Suppressor macrophage treated with lipopolysaccharide for 1 hour (primary cell): ENCODE data around the gene THOC6.

Experiments
- DNase-seq, 3 donors: peaks; one replicate each; pipeline ENCODE4 v3.0.0-alpha.2; 2020 to 2022

The THOC6 gene

DNA sequence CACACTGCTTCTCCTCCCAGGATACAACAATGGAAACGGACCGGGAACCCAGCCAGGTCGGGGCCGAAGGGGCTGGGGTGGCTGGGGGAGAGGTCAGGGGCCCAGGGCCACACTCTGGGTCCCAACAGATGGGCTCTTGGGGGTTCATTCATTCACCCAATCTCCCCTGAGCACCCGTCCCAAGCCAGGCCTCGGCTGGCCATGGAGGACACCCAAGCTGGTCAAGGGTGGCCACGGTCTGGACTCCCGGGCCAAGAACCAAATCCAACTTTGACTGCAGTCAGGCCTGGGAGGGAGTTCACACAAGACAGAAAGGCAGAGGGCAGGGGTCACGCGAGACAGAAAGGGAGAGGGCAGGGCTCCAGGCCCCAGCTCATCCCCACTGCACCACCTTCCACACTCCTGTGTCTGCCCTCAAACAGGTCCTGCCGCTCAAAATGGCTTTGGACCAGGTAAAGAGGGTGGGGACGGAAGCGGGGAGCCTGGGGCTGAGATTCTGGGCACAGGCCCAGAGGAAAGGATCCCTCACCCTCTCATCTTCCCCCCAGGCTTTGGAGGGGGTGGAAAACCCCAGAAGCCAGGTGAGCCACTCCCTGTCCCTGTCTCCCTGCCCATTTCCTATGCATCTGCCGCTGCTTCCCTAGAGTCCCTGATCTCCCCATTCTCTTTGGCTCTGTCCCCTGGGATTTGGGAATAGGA lies 31.3 kb upstream of the THOC6 start:
- no peak for DNase-seq

DNA sequence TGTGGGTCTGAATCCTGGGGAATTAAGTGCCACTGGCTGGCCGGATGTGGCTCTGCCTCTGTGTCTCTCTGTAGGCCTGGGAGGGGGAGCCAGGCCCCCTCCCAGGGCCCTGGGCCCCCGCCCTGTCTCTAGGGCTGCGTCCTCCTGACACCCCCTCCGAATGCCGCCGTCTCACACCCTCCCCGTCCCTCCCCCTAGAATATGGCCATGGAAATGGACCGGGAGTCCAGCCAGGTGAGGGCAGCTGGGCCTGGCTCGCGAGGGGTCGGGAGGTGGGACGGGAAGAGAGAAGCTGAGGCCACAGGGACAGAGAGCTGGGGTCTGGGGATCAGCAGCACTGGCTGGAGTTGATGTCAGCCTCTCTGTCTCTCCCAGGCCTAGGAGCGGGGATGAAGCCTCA lies 27.5 kb upstream of the THOC6 start:
- DNase-seq, result no peak

DNA sequence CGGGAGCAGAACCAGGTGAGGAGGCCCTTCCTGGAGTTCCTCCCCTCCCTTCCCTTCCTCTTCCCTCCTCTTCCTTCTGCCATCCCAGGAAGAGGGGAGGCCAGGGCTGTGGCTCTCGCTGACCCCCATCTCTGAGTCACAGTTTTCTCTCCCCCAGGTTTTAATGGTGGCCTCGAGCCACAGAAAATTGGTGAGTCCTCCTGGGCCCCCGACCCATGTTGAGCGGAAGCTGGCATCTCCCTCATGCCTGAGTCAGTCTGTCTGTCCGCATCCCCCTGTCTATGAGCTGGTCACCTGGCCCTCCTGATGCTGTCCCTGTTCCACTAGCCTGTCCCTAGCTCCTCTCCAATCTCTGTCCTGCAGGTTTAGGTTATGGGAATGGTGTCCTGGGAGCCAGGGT lies 23.9 kb upstream of the THOC6 start:
- no peak for DNase-seq

DNA sequence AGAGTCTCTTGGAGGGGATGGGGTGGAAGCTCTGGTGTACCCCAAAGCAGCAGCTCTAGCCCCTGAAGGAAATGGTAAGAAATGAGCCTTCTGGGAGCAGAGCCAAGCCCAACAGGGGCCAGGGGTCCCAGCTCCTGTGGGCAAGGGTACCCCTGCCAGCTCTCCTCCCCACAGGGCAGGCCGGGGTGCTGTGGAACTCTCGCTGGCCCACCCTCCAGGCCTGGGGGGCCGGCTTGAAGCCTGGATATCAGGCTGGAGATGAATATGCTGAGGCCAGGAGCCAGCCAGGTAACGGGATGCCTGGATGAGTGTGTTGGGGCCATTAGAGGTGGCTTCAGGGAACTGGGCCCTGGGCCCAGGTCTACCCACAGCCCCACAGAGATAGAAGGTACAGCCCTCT lies 23.3 kb upstream of the THOC6 start:
- no peak for DNase-seq

DNA sequence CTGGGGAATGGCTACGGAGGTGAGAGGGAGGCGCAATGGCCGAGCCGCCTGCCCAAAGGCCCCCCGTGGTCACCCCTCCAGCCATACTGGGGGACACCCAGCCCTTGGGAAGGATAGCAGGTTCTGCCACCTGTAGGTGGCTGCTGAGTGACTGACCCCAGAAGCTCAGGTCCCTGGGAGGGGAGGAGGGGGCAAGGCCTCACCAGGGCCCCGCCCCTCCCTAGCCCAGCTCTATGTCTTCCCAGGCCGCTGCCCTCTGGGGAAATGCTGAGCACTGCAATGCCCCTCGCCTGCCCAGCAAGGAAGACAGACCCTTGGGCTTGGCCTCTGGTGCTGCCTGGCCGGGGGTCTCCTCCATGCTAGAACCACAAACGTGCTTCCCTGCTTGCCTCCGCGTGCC lies 22.5 kb upstream of the THOC6 start:
- no peak for DNase-seq

DNA sequence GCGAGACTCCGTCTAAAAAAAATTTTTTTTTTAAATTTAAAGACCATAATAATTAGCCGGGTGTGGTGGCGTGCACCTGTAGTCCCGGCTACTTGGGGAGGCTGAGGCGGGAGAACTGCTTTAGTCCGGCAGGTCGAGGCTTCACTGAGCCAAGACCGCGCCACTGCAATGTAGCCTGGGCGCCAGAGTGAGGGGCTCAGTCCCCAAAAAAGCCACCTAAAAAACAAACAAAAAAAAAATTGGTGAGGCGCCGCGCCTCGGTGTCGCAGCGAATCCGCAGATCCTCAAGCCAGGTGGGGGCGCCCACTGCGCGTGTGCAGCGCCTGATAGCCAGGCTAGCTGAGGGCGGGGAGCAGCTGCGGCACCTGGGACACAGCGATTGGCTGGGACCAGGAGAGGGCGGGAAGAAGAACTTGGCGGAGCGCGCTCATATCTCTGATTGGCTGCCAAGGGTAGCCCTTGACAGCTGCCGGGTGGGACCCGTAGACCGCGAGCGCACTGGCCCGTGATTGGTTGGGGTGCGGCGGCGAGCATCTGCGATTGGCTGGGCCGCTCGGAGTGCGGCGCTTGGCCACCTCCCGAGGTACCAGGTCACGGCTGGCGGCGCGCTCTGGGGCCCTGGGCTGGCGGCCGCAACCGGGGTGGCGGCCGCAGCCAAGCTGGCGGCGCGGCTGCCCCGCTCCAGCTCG lies 20.1 kb upstream of the THOC6 start:
- DNase-seq, result peak; percentile 98 to 99 (median 98)

DNA sequence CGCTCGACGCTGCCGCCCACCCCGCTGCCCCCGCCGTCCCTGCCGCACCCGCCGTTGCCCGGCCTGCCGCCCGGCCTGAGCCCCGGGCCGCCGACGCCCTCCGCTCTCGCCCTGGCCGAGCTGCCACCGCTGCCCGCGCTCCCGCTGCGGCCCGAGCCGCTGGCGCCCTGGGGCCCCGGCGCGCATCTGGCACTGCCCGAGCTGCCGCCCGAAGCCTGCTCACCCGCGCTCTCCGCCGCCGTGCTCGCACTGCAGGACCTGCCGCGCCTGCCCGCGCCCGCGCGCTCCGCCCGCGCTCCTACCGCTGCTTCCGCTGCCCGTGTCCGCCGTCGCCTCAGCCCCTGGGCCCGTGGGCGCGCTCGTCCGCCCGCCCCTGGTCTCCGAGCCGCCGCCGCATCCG lies 19.5 kb upstream of the THOC6 start:
- DNase-seq, result peak in 2 of 3 donors; percentile 39 to 73

DNA sequence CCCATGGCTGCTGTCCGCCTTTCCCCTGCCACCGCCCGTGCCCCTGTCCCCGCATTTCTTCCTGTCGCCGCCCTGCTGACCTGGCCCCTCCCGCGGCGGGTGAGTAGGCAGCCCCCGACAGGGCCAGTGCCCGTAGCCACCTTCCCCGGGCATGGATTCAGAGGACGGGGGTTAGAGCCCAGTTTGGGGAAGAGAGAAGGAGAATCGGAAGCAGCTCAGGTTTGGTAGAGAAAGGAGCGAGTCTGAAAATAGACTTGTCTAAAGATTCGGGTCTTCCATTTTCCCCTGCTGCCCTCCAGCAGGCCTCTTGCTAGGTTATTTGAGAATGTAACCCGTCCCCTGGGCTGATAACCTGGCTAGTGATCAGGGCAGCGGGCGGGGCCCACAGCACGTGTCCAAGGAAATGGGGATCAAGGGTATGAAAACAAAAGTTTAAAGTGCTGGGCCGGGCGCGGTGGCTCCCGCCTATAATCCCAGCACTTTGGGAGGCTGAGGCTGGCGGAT lies 19.0 kb upstream of the THOC6 start:
- peak in 2 of 3 donors; percentile 41 to 54 for DNase-seq

DNA sequence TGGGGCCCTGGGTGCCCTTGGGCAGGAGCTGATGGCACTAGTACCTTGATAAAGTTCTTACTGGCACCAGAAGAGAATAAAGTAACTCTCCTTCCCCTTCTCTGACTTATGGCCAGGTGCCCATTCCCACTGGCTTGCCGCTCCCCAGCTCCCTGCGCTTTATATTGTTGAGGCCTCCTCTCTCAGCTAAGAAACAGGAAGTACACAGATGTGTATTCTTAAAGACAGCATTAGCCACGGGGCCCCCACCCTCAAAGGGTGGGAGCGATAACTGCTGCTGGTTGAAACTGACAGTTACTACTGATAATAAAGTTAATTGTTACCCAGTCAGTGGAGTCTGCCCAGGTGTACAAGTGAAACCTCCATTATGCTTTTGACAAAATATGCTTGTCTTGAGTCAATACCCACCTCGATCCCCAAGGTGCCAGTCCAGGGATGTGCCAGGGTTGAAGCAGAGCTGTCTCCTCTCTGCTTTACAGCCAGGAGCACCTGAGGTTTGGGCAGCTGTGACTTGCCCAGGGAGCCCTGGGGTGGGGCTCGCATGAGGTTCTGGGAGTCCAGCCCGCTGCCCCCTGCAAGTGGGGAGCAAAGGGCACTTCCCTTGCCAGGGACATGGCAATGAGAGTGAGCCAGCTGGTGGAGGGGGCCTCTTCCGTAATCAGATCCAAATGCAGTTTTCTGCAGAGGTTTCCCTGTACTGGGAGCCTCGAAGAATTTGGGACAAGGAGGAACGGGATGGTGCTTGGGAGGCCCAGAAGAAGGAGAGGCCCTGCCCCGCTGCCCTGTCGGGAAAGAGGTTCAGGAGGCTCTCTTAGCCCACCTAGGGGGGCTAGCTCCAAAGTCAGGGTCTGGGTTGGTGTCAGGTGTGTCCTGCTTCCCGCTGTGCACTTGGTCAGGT lies 16.5 kb upstream of the THOC6 start:
- DNase-seq, result peak in 2 of 3 donors; percentile 26 to 40

DNA sequence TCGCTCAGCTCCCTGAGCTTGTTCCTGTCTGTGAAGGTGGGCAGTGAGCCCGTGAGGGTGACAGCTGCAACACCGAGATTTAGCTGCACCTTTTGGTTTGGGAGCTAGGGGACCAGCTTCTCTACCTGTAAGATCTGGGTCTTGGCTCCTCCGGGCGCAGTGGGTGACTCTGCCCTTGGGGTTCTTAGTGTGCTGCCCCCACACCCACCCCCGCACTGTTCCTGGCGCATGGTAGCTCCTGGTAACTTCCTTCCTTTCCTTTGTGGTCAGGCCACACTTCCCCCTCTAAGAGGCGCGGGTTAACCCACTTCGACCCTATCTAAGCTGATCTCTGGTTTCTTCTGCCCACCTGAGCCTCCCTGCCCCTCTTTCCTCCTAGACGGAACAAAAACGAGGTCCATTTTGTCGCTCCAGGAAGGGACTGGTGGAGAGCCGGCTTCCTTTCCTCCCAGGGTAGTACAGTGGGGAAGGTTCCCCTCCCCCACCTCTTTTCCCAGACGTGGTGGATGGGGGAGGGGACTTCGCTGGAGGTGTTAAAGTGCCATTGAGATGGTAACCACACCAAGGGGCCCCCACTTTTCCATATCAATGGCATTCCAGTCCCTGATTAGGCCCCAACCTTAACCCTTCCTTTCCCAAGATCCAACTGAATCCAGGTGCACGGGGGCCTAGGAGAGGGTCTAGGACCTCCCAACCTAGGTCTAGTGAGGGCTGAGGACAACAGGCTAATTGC lies 15.7 kb upstream of the THOC6 start:
- DNase-seq, result peak; percentile 69 to 81 (median 70)

DNA sequence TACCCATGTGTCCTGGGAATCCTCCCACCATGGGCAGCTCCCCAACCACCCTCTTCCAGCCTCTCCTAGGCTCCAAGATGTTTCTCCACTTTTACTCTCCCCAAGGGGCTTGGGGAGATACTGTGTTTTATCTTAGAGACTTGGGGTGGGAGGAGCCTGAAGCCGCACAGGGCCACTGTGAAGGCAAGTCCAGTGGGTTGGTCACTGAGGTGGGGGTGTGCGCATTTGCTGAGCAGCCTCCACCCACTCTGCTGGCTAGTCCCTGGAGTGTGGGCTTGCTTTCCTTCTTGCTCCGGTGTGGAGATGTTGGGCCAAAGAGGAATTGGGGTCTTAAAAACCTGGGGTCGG lies 15.2 kb upstream of the THOC6 start:
- no peak for DNase-seq

DNA sequence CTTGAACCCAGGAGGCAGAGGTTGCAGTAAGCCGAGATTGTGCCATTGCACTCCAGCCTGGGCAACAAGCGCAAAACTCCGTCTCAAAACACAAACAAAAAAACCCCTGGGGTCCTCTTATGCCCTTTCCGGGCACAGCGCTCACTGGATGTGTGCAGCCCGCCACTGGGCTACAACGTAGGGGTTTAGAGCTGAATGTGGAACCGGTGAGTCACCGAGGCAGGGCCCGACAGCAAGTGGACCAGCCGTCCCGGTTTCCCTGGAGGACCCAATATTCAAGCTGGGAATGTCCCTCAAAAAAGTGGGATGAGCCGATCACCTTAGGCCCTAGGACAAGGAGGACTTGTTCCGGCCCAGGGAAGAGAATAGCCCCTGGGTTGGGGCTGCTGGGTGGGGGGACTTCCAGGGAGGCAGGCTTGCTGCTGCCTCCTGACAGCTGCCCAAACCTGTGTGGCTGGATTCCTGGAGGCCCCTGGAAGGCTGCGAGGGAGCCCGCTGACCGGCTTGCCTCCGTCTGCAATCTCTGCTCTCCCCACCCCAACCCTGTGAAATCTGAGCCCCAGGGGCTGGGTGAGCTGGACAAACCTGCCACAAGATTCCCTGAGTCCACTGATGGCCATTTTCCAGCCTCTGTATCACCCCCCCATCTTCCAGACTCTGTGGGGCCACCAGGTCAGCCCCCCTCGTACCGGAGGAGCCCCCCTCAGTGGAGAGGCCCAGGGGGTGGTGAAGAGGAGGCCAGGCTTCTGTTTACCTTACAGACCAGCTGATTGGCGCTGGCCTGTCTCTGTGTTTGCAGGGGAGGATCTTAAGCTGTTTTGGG lies 14.1 kb upstream of the THOC6 start:
- no peak for DNase-seq

DNA sequence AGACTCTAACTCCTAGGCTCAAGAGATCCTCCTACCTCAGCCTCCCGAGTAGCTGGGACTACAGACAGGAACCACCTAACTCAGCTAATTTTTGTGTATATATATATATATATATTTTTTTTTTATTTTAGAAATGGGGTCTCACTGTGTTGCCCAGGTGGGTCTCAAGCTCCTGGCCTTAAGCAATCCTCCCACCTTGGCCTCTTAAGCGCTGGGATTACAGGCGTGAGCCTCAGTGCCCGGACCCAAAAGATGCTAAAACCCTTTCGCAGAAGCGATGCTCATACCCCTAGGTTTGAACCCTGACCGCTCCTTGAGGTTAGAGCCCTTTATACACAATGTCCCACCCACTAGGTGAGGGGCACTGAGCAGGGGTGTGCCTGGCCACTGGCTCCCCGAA lies 13.3 kb upstream of the THOC6 start:
- DNase-seq, result no peak

DNA sequence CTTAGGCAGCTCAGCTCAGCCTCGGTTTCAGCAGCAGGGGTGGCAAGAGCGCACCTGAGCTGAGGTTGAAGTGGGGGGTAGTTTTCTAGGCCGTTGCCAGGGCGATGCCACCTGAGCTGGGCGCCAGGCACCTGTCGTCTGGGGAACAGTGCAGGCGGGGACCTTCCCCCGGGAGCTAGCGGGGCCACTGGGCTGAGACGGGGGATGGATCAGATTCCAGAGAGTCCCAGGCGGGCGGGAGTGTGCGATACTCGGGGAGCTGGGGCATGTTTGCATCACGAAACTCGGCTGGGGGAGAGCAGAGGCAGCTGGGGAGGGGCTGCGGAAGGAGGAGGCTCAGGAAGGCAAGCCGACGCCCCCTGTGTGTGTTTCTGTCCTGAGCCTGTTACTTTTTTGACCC lies 11.6 kb upstream of the THOC6 start:
- no peak for DNase-seq

DNA sequence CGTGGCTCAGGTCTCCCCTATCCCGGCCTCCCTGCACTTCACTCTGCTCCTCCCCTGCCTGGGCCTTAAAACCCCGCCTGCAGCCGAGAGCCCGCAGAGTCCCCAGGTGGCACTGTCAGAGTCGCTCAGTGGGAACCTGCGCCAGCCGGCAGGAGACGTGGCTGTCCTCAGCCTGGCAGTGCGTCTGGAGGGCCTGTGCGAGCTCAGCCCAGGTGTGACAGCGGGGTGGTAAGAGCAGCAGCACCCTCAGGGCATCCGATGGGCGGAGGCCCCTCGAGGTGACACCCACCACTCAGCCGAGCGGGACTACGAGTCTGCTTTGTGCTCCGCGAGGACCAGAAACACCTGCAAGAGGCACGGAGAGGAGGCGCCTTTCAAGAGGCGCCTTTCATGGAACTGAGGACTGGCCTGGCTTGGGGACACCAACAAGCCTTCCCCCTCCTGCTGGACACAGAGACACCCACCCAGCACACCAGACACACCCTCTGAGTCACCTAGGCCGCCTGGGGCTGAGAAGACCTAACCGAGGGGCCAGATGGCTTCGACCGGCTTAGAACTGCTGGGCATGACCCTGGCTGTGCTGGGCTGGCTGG lies 10.9 kb upstream of the THOC6 start, which contains the start of gene CLDN9:
Gene CLDN9 (plus strand): TSS at position 96 of the 593 bp plus-strand sequence. CDS start 440 bp downstream, at position 536.
- no peak for DNase-seq

DNA sequence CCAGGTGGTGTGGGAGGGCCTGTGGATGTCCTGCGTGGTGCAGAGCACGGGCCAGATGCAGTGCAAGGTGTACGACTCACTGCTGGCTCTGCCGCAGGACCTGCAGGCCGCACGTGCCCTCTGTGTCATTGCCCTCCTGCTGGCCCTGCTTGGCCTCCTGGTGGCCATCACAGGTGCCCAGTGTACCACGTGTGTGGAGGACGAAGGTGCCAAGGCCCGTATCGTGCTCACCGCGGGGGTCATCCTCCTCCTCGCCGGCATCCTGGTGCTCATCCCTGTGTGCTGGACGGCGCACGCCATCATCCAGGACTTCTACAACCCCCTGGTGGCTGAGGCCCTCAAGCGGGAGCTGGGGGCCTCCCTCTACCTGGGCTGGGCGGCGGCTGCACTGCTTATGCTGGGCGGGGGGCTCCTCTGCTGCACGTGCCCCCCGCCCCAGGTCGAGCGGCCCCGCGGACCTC lies 10.3 kb upstream of the THOC6 start:
- DNase-seq, result no peak

DNA sequence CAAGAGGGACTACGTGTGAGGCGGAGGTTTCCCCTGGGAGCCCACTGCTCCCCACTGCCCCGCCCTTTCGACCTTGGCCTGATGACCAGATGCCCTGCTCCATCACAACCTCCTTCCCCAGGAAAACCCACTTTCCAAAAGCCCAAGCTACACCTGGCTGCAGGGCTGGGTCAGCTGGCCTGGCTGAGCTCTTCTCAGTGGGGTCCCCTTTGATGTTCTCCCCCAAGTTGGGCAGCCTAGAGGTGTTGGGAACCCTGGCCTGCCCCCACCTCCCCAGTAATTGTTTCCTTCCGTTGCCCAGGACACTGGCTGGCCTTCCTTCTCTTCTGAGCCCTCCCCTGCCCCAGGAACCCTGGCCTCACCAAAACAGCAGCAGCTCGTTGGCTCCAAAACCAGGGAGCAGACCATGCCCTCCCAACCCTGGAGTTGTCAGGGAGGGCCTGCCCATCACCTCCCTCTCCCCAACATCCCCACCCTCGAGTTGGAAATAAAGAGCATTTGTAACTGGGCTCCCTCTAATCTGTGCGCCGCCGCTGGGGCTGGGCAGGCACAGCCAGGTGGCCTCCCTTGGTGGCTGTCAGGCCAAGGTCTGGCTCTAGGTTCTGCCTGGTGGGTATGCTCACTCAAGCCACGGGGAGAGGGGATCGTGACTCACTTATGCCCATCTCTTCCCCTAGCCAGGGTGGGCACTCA lies 9.7 kb upstream of the THOC6 start:
- DNase-seq, result no peak

DNA sequence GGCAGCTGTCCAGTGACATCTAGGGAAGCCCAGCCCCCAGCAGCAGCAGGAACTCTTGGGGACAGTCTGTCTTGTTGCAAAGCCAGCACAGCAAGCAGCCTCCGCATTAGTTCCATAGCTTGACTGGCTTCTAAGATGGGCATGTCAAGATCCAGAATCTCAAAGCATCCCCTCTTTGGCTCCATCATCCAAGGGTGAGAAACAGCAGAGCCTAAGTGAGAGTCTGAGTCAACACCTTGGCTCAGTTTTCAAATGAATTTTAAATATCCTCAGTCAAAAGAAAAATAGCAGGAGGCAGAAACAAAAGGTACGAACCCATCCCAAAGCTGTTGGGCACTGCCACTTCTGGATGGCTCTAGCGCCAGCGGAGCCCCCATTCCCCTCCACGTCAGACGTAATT lies 8.9 kb upstream of the THOC6 start:
- no peak for DNase-seq

DNA sequence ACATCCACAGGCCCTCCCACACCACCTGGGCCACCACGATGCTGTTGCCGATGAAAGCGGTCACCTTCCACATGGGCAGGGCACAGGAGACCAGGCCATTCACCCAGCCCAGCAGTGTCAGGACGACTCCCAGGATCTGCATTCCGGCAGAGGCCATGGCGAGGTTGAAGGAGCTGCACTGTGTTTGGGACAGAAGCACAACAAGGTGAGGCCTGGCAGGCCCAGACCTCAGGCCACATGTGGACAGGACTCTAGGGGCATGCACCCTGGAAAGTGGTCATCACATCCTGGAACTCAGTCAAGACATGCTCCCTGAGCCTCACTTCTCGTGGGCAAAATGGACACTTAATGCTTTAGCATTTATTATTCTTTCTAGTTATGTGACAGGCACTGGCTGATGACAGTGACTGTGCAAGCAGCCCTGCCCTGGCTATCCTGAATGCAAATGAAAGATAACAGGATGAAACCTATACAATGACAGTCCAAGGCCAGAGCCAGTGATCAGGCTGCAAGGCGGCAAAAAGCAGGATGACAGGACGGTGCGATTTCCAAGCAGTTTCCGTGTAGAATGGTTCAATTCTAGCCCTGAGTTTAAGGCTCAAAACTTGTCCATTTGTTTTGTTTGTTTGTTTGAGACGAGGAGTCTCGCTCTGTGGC lies 7.8 kb upstream of the THOC6 start:
- DNase-seq, result no peak

DNA sequence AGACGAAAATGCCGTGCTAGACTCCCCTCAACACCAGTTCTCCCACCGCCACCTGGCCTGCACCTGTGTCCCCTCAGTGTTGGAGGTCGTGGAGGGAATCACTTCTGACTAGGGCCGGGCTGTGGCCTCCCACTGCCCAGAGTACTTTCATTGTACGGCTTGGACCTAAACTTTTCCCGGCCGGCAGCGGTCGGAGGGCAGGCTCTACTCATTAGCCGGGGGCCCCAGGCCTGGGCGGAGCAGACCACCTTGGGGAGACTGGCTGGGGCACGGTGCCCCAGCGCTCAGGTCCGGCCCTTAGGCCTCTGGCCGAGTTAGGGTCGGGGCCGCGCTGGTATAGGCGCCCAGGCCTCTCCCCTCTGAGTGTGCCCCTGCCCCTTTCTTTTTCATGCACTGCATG lies 6.5 kb upstream of the THOC6 start:
- DNase-seq, result no peak
